Endothelial cell of umbilical vein (primary cell): ENCODE measurements around the gene RAMAC.

Source experiments
- EZH2 ChIP-seq: IDR thresholded peaks from 2 replicates; pipeline ENCODE4 v1.6.1; 2012; ENCODE audit warnings: borderline replicate concordance, low read depth, mild to moderate bottlenecking, moderate library complexity, low read length, inconsistent platforms; ENCODE audit not compliant: severe bottlenecking
- TF ChIP-seq, protein P1 (sequence below), 2 donors: IDR thresholded peaks; 1 replicate in 1 of 2; 2 replicates in 1 of 2; pipeline ENCODE4 v1.5.1; 2011; ENCODE audit warnings: low read length in 2 of 2, mild to moderate bottlenecking in 2 of 2, moderate library complexity in 2 of 2, control low read depth in 1 of 2, inconsistent platforms in 1 of 2, low read depth in 1 of 2; ENCODE audit not compliant: insufficient read depth in 1 of 2; ENCODE audit errors: extremely low read depth in 1 of 2

DNA sequence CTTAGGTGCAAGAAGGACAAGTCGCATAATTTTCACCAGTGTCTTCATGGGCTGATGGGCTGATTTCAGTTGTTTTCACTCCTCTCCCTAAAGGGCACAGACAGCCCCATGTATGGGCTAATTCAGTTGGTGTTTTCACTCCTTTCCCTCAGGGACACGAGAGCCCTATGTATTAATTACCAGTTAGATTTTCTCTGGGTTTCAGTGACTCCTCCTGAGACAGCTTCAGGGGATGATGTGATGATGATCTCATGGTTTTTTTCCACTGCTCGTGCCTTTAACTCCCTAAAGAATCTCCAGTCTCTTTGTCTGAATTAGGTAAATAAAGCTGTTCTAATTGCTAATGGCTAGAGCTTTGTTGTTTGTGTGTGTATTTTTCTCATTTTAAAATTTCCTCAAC lies 9.9 kb downstream of the RAMAC start:
- TF ChIP-seq EZH2, result no peak
- TF ChIP-seq, protein P1, sequence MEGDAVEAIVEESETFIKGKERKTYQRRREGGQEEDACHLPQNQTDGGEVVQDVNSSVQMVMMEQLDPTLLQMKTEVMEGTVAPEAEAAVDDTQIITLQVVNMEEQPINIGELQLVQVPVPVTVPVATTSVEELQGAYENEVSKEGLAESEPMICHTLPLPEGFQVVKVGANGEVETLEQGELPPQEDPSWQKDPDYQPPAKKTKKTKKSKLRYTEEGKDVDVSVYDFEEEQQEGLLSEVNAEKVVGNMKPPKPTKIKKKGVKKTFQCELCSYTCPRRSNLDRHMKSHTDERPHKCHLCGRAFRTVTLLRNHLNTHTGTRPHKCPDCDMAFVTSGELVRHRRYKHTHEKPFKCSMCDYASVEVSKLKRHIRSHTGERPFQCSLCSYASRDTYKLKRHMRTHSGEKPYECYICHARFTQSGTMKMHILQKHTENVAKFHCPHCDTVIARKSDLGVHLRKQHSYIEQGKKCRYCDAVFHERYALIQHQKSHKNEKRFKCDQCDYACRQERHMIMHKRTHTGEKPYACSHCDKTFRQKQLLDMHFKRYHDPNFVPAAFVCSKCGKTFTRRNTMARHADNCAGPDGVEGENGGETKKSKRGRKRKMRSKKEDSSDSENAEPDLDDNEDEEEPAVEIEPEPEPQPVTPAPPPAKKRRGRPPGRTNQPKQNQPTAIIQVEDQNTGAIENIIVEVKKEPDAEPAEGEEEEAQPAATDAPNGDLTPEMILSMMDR (IDR thresholded peaks at IDR 0.05; ENCODE audit: extremely low read depth in 1 of 2, insufficient read depth in 1 of 2, low read depth in 1 of 2, low read length in 2 of 2), result no peak
